Neural cell (in vitro differentiated cells): ENCODE measurements around the gene SPATA32.

Experiments
- CTCF ChIP-seq: fragments of 450-650 bp; IDR thresholded peaks from 2 replicates; pipeline ENCODE4 v1.5.1; 2014; ENCODE audit warnings: antibody characterized with exemption, mild to moderate bottlenecking, moderate library complexity; ENCODE audit not compliant: poor library complexity, severe bottlenecking
- REST ChIP-seq: IDR thresholded peaks from 2 replicates; pipeline ENCODE4 v1.6.1; 2012; ENCODE audit warnings: borderline replicate concordance
- TAF1 ChIP-seq: IDR thresholded peaks from 2 replicates; pipeline ENCODE4 v1.6.1; 2012; ENCODE audit warnings: low read depth

- TF ChIP-seq REST (no peak), CTCF (no peak), TAF1 (no peak)
These were observed 35.3 kb downstream of the SPATA32 start for GRCh38 chr17:45226576-45226975.
